Ishikawa (cell line): ENCODE measurements around the gene RPS6KA5.

ENCODE experiments used
- CEBPB ChIP-seq: IDR thresholded peaks from 2 replicates; pipeline ENCODE4 v1.6.1; 2012
- CREB1 ChIP-seq: IDR thresholded peaks from 2 replicates; pipeline ENCODE4 v1.6.1; 2012; ENCODE audit warnings: low read depth
- EGR1 ChIP-seq: IDR thresholded peaks from 2 replicates; pipeline ENCODE4 v1.6.1; 2012
- EP300 ChIP-seq: IDR thresholded peaks from 2 replicates; pipeline ENCODE4 v1.6.1; 2012; ENCODE audit warnings: borderline replicate concordance
- FOXM1 ChIP-seq: IDR thresholded peaks from 2 replicates; pipeline ENCODE4 v1.6.1; 2012; ENCODE audit warnings: low read depth, borderline replicate concordance
- MAX ChIP-seq: IDR thresholded peaks from 2 replicates; pipeline ENCODE4 v1.6.1; 2012
- NFIC ChIP-seq: IDR thresholded peaks from 2 replicates; pipeline ENCODE4 v1.6.1; 2012
- RAD21 ChIP-seq: IDR thresholded peaks from 2 replicates; pipeline ENCODE4 v1.6.1; 2012; ENCODE audit warnings: low read depth
- REST ChIP-seq: IDR thresholded peaks from 2 replicates; pipeline ENCODE4 v1.6.1; 2012; ENCODE audit warnings: low read depth, mild to moderate bottlenecking
- TAF1 ChIP-seq: IDR thresholded peaks from 2 replicates; pipeline ENCODE4 v1.6.1; 2012; ENCODE audit warnings: low read depth, mild to moderate bottlenecking
- TCF12 ChIP-seq: IDR thresholded peaks from 2 replicates; pipeline ENCODE4 v1.6.1; 2012; ENCODE audit warnings: low read depth
- TEAD4 ChIP-seq: IDR thresholded peaks from 2 replicates; pipeline ENCODE4 v1.6.1; 2012
- USF1 ChIP-seq: IDR thresholded peaks from 2 replicates; pipeline ENCODE4 v1.6.1; 2012
- YY1 ChIP-seq: IDR thresholded peaks from 2 replicates; pipeline ENCODE4 v1.6.1; 2012; ENCODE audit warnings: low read depth
- ZBTB7A ChIP-seq: IDR thresholded peaks from 2 replicates; pipeline ENCODE4 v1.6.1; 2012; ENCODE audit warnings: low read depth

Gene RPS6KA5

GRCh38 chr14:90797919-90798318 lies 262.5 kb downstream of the RPS6KA5 start:
- TF ChIP-seq TAF1 = no peak
- TF ChIP-seq TCF12 = no peak
- TF ChIP-seq NFIC = no peak
- TF ChIP-seq TEAD4 = no peak
- TF ChIP-seq RAD21 = no peak
- TF ChIP-seq USF1 = no peak
- no peak for TF ChIP-seq REST
- no peak for TF ChIP-seq EGR1
- TF ChIP-seq ZBTB7A = no peak
- TF ChIP-seq FOXM1 = no peak
- no peak for TF ChIP-seq MAX
- TF ChIP-seq CEBPB = no peak
- no peak for TF ChIP-seq EP300
- TF ChIP-seq CREB1 = no peak
- no peak for TF ChIP-seq YY1
